Gastrocnemius medialis (tissue), 4 donors: Measurements from ENCODE around the gene ATF6B. TPM values are rescaled to one million over a fixed set of nuclear protein-coding genes. Genes with fewer than 3 reads are reported as not detected.
"Not testable (repeated sequence)": the region's sequence is repeated elsewhere in the genome, so short reads cannot be mapped to it uniquely, and the experiment has no call there.

ENCODE experiments used
- ATAC-seq, 2 donors: fragments of 150-250 bp; one replicate each; pipeline ENCODE4 v1.9.1; 2016
- DNase-seq, 2 donors: peaks; one replicate each; pipeline ENCODE4 v3.0.0-alpha.2; 2019
- H3K27ac ChIP-seq, 4 donors: fragments of 200-600 bp; sonication (generic); 1 replicate in 1 of 4; 2 replicates in 3 of 4; pipeline ENCODE4 v1.5.1; 2016 to 2018; ENCODE audit warnings: mild to moderate bottlenecking in 2 of 4, moderate library complexity in 1 of 4
- H3K27me3 ChIP-seq, 3 donors: fragments of 200-600 bp; sonication (generic) in 2 of 3; 1 replicate in 1 of 3; 2 replicates in 2 of 3; pipeline versions ENCODE4 v1.5.1 to v1.6.0; 2016 to 2019; ENCODE audit warnings: mild to moderate bottlenecking in 1 of 3, moderate library complexity in 1 of 3
- H3K36me3 ChIP-seq, 2 donors: fragments of 200-600 bp; sonication (generic) in 1 of 2; one replicate each; pipeline ENCODE4 v1.5.1; 2017 to 2018
- H3K4me1 ChIP-seq, 2 donors: fragments of 200-600 bp; sonication (generic) in 1 of 2; one replicate each; pipeline ENCODE4 v1.5.1; 2016 to 2017; ENCODE audit warnings: mild to moderate bottlenecking in 2 of 2
- H3K4me3 ChIP-seq, 4 donors: fragments of 200-600 bp; sonication (generic) in 3 of 4; 1 replicate in 1 of 4; 2 replicates in 3 of 4; pipeline ENCODE4 v1.5.1; 2016 to 2019; ENCODE audit warnings: mild to moderate bottlenecking in 2 of 4
- H3K9me3 ChIP-seq, 3 donors: fragments of 200-600 bp; sonication (generic) in 2 of 3; 1 replicate in 1 of 3; 2 replicates in 2 of 3; pipeline ENCODE4 v1.5.1; 2016 to 2019
- CTCF ChIP-seq, 5 experiments: fragments of 450-650 bp in 3 of 5; fragments of 200-600 bp in 2 of 5; sonication (generic) in 2 of 5; IDR thresholded peaks in 4 of 5; conservative IDR thresholded peaks in 1 of 5; 1 replicate in 4 of 5; 2 replicates in 1 of 5; pipeline ENCODE4 v1.5.1; 2016 to 2019; ENCODE audit warnings: antibody characterized with exemption in 5 of 5, mild to moderate bottlenecking in 3 of 5, moderate library complexity in 3 of 5
- POLR2A ChIP-seq, 2 donors: fragments of 450-650 bp; IDR thresholded peaks; one replicate each; pipeline ENCODE4 v1.6.1; 2017; ENCODE audit warnings: antibody characterized with exemption in 2 of 2, mild to moderate bottlenecking in 2 of 2, moderate library complexity in 2 of 2
- in situ Hi-C, 4 donors: fragments of 200-750 bp; cut with MboI; loops; one replicate each; pipeline versions ENCODE4 v1.15.0 to v1.8.0; 2017; ENCODE audit warnings: low sequenced_read_pairs in 4 of 4
- intact Hi-C: fragments of 100-400 bp; cut with DNase I; formaldehyde crosslinking; loops from one replicate; pipeline ENCODE4 v1.15.1; 2023; ENCODE audit warnings: low total_unique reads
- total RNA-seq, 4 donors: library from RNA; depleted of rRNA; stranded (reverse); fragments of >200 nt; gene quantifications; one replicate each; pipeline versions ENCODE4 v1.1.0 to v1.2.3, GENCODE V29; 2016

Gene ATF6B
- total RNA-seq, 4 donors from 2014 or later: 6.8 to 18.4 (median 9.5) TPM

- H3K27me3 ChIP-seq: peaks cover 18 to 32% (median 23%) of the 10 kb centered on the region in 3 donors
Measured at GRCh38 chr6:32146687-32147086, 18.6 kb upstream of the ATF6B start.

GRCh38 chr6:32146287-32146686 lies 18.2 kb upstream of the ATF6B start:
- in situ Hi-C loops (loop anchor here in 1 of 4 donors (25.0 kb wide), 1 partner anchor 184 kb away; the partner anchor contains the start of genes DXO, NELFE and SKIC2), intact Hi-C loops (no loop called here)
- Histone ChIP-seq H3K36me3 (no peaks in the 10 kb centered on the region), H3K27ac (no peak overlapping the region), H3K4me3 (no peak overlapping the region), H3K9me3 (no peaks in the 10 kb centered on the region), H3K4me1 (no peaks in the 10 kb centered on the region), H3K27me3 (peaks cover 18 to 31% (median 23%) of the 10 kb centered on the region in 3 donors)
- ATAC-seq: no peak
- TF ChIP-seq POLR2A (IDR thresholded peaks at IDR 0.05): no peak
- no peak for TF ChIP-seq CTCF (IDR thresholded peaks at IDR 0.05 in 4 of 5, conservative IDR thresholded peaks at IDR 0.05 in 1 of 5)
- no peak for DNase-seq

More at GRCh38 chr6:32146687-32147086, 18.6 kb upstream of the ATF6B start:
- Histone ChIP-seq H3K36me3 (no peaks in the 10 kb centered on the region), H3K4me3 (no peak overlapping the region), H3K9me3 (no peaks in the 10 kb centered on the region), H3K27ac (no peak overlapping the region), H3K4me1 (no peaks in the 10 kb centered on the region)
- intact Hi-C loops: no loop called here
- in situ Hi-C loops: loop anchor here in 1 of 4 donors (25.0 kb wide), 1 partner anchor 184 kb away; the partner anchor contains the start of genes DXO, NELFE and SKIC2
- TF ChIP-seq POLR2A (IDR thresholded peaks at IDR 0.05) (no peak), CTCF (IDR thresholded peaks at IDR 0.05 in 4 of 5, conservative IDR thresholded peaks at IDR 0.05 in 1 of 5) (no peak)
- no peak for ATAC-seq
- DNase-seq: no peak

- H3K4me3 ChIP-seq, H3K4me1 ChIP-seq, H3K36me3 ChIP-seq, H3K9me3 ChIP-seq, H3K27ac ChIP-seq, DNase-seq, ATAC-seq, intact Hi-C loops: not testable (repeated sequence)
- in situ Hi-C loops: loop anchor here in 1 of 4 donors (25.0 kb wide), 1 partner anchor 182 kb away; the partner anchor contains the start of genes DXO, NELFE and SKIC2
- peaks cover 14 to 19% (median 17%) of the 10 kb centered on the region in 3 donors for H3K27me3 ChIP-seq
Measured at GRCh38 chr6:32144238-32144637, 16.2 kb upstream of the ATF6B start.

GRCh38 chr6:32140420-32141046 lies 12.5 kb upstream of the ATF6B start:
- Histone ChIP-seq H3K4me1 (no peaks in the 10 kb centered on the region), H3K36me3 (no peaks in the 10 kb centered on the region), H3K27me3 (no peaks in the 10 kb centered on the region), H3K9me3 (no peaks in the 10 kb centered on the region), H3K27ac (no peak overlapping the region), H3K4me3 (no peak overlapping the region)
- ATAC-seq: no peak
- TF ChIP-seq POLR2A (IDR thresholded peaks at IDR 0.05) (no peak), CTCF (IDR thresholded peaks at IDR 0.05 in 4 of 5, conservative IDR thresholded peaks at IDR 0.05 in 1 of 5) (no peak)
- intact Hi-C loops: no loop called here
- in situ Hi-C loops: loop anchor here in 1 of 4 donors (25.0 kb wide), 1 partner anchor 178 kb away; the partner anchor contains the start of genes DXO, NELFE and SKIC2
- no peak for DNase-seq

- Histone ChIP-seq H3K9me3 (no peaks in the 10 kb centered on the region), H3K36me3 (no peaks in the 10 kb centered on the region), H3K4me1 (no peaks in the 10 kb centered on the region), H3K27ac (no peak overlapping the region), H3K4me3 (no peak overlapping the region), H3K27me3 (no peaks in the 10 kb centered on the region)
- ATAC-seq (no peak), DNase-seq (no peak)
- in situ Hi-C loops (loop anchor here in 1 of 4 donors (25.0 kb wide), 1 partner anchor 177 kb away; the partner anchor contains the start of genes DXO, NELFE and SKIC2), intact Hi-C loops (no loop called here)
- TF ChIP-seq POLR2A (IDR thresholded peaks at IDR 0.05) (no peak), CTCF (IDR thresholded peaks at IDR 0.05 in 4 of 5, conservative IDR thresholded peaks at IDR 0.05 in 1 of 5) (no peak)
Measured at GRCh38 chr6:32139590-32139989, 11.5 kb upstream of the ATF6B start.
